ENCODE results near the gene RETSAT. TPM values are rescaled to one million over a fixed set of nuclear protein-coding genes. Genes with fewer than 3 reads are reported as not detected.
A peak's percentile ranks its signal among the peaks of the same experiment; 100 is the strongest.

RETSAT gene
- total and polyA plus RNA-seq, 2 of the 13 experiments (the other 11 are each of a cell fraction or from before 2014, with no cell fraction given), result 46.7 to 61.0 TPM

GRCh38 chr2:85354286-85355072 is at the start of gene RETSAT, which contains the start of gene ELMOD3 (continued):
- TF ChIP-seq JUNB (CRISPR knock-in tag; IDR thresholded peaks at IDR 0.05; ENCODE audit: borderline replicate concordance), result no peak
- TF ChIP-seq USF2 (IDR thresholded peaks at IDR 0.05; ENCODE audit: low read depth, low read length), result peak; percentile 1; the same call in 1 of the 2 replicates
- peak; percentile 56; the same call in 1 of the 2 replicates for TF ChIP-seq USF2 (CRISPR knock-in tag; IDR thresholded peaks at IDR 0.05; ENCODE audit: borderline replicate concordance)
- TF ChIP-seq ZNF781 (CRISPR knock-in tag; IDR thresholded peaks at IDR 0.05; ENCODE audit: borderline replicate concordance, not compliant biosample characterization), result peak; percentile 30
- no peak for TF ChIP-seq REXO4 (CRISPR knock-in tag; IDR thresholded peaks at IDR 0.05; ENCODE audit: borderline replicate concordance)
- TF ChIP-seq ZMYM4 (CRISPR knock-in tag; IDR thresholded peaks at IDR 0.05), result peak; percentile 83
- TF ChIP-seq ZNF274 (CRISPR knock-in tag; IDR thresholded peaks at IDR 0.05), result peak; percentile 69; the same call in 1 of the 2 replicates
- TF ChIP-seq ZNF704 (CRISPR knock-in tag; IDR thresholded peaks at IDR 0.05; ENCODE audit: borderline replicate concordance), result no peak; the same call in 1 of the 2 replicates
- TF ChIP-seq NR2F2 (IDR thresholded peaks at IDR 0.05; ENCODE audit: borderline replicate concordance, low read depth), result 0 out of 2 replicates have a peak, but pooled peaks have one; percentile 12
- peak; percentile 99 for TF ChIP-seq ZNF772 (CRISPR knock-in tag; IDR thresholded peaks at IDR 0.05)
- TF ChIP-seq DNMT1 (CRISPR knock-in tag; IDR thresholded peaks at IDR 0.05), result peak; percentile 86; the same call in 1 of the 2 replicates
- peak; percentile 36; the same call in 1 of the 2 replicates for TF ChIP-seq ATF2 (CRISPR knock-in tag; IDR thresholded peaks at IDR 0.05)
- TF ChIP-seq GLI4 (CRISPR knock-in tag; IDR thresholded peaks at IDR 0.05; ENCODE audit: borderline replicate concordance), result no peak; the same call in 1 of the 2 replicates
- TF ChIP-seq IKZF5 (CRISPR knock-in tag; IDR thresholded peaks at IDR 0.05), result peak; percentile 95
- no peak for TF ChIP-seq XBP1 (CRISPR knock-in tag; IDR thresholded peaks at IDR 0.05)
- TF ChIP-seq PCBP1 (IDR thresholded peaks at IDR 0.05; ENCODE audit: borderline replicate concordance, low read depth, low read length), result peak; percentile 87; the same call in 1 of the 2 replicates
- no peak; the same call in 1 of the 2 replicates for TF ChIP-seq PRMT3 (CRISPR knock-in tag; IDR thresholded peaks at IDR 0.05; ENCODE audit: borderline replicate concordance, low read depth)

Measured in HepG2 (cell line).